Endometrial microvascular endothelial cells (primary cell): ENCODE measurements around the gene CADM2. TPM values are rescaled to one million over a fixed set of nuclear protein-coding genes. Genes with fewer than 3 reads are reported as not detected.

Source experiments
- in situ Hi-C: cut with HindIII; loops from 2 replicates; pipeline ENCODE4 v1.10.0; 2017; ENCODE audit warnings: low sequenced_read_pairs, low pct_unique_long_range_greater_than_20kb; ENCODE audit errors: inconsistent ontology term
- total RNA-seq: library from RNA; depleted of rRNA; stranded (reverse); fragments of >200 nt; gene quantifications from one replicate; pipeline ENCODE4 v1.2.3, GENCODE V29; 2015; ENCODE audit errors: inconsistent ontology term

CADM2 gene
- total RNA-seq, 1 donor from 2014 or later, result not detected

DNA sequence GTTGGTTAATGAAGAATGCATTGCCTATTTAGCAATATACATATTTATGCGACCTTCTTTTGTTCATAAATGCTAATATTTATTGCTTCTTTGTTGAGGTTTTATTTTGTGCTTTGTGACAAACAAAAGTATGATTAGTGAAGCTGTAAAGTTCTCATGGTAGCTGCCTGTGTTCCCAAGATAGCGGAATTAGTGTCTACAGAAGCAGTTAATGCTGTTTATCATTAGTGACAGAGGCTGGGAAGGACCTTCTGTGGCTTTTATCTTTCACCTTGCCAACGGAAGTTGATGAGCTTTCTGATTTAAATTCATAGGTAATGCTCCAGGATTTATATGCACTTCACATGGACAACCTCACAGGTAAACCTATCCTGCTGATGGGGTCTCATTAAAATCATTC lies 418.3 kb downstream of the CADM2 start:
- in situ Hi-C loops, result no loop called here

- in situ Hi-C loops, result no loop called here
Observed at GRCh38 chr3:85384372-85384771, 425.6 kb downstream of the CADM2 start.

DNA sequence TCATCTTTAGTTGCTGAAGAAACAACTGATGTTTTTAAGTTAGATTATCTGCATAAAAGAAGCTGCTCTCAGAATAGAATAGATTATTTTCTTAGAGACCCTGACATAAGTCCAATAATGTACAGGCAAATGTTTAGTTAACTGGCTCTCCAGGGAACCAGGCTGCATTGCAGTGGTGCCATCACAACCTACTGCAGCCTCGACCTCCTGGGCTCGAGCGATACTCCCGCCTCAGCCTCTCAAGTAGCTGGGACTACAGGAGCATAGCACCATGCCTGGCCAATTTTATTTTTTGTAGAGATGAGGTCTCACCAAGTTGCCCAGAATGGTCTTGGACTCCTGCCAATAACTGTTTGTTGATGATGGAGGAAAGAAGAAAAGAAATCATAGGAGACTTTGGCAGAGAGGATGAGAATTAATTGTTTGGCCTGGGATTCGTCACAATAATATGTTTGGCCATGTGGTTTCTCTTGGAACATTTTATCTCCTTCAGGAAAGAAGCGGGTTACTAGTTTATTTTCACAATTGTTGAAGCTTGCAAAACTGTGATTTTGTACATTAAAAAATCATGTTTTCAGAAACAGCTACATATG lies 429.2 kb downstream of the CADM2 start:
- in situ Hi-C loops, result no loop called here

DNA sequence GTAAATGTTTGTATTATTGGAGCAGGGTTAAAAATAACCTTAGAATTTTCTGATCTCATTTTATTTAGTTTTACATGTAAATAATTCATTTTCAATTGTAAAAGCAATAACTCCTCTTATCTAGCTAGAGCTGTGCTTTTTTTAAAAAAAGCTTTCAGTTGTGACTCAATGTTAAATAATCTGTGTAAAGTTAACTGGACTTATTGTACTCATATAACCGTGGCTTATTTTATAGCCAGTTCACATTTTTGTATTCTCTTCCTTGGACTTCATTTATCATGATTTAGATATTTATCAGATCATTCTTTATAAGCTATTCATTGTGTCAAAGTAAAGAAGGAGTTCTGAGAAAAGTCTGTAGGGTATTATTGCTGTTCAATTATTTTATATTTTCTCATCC lies 435.6 kb downstream of the CADM2 start:
- in situ Hi-C loops, result no loop called here

- in situ Hi-C loops, result no loop called here
Observed at GRCh38 chr3:85397434-85397833, 438.6 kb downstream of the CADM2 start.

GRCh38 chr3:85426121-85426520 lies 467.3 kb downstream of the CADM2 start:
- in situ Hi-C loops, result no loop called here

GRCh38 chr3:85427467-85427866 lies 468.7 kb downstream of the CADM2 start:
- in situ Hi-C loops, result no loop called here

GRCh38 chr3:85432081-85432480 lies 473.3 kb downstream of the CADM2 start:
- in situ Hi-C loops, result no loop called here

GRCh38 chr3:85433319-85433718 lies 474.5 kb downstream of the CADM2 start:
- in situ Hi-C loops, result no loop called here

DNA sequence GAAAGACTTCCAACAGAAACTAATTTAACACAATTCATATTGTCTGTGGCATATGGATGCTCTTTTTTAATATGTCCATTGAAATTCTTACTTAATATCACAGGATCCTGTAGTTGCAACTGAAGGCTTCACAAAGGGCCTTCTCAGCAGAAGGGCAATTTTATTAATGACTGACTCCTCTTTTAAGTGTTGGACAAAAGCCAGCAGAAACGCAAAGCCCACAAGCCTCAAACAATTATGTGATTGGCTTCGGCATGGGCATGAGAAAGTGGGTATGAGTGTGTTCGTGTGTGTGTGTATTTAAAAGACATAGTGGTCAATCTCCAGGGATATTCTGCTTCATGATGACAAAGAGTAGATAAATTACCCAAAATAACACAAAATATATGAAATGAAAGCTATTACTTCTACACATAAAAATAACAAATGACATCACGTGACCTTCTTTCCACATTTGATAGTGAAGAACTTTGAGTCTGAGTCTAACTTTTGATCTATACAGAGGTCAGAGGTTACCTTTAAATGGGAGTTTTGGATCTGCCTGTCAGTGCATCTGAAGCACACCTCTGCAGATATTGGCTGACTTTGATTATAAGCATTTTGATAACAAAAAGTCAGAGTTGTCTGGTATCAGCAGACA lies 496.9 kb downstream of the CADM2 start:
- in situ Hi-C loops, result no loop called here

- in situ Hi-C loops, result no loop called here
Observed at GRCh38 chr3:85474241-85474640, 515.5 kb downstream of the CADM2 start.

DNA sequence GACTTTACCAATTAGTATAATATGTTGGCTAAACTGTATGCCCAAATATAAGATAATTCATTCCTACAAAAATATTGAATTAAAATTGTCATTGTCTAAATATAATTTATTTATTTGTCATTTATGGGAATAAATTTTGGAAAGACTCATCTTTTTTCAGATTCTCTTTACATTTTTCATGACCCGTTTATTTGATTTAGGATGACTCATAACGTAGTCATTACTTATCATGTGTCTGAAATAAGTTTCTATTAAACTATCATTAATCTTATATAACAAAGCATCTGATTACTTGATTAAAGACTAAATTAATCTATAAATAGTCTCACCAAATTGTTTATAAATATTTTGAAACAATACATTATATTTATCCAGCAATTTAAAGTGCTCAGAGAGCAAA lies 516.6 kb downstream of the CADM2 start:
- in situ Hi-C loops, result no loop called here

- in situ Hi-C loops, result no loop called here
Observed at GRCh38 chr3:85476891-85477495, 518.2 kb downstream of the CADM2 start.

DNA sequence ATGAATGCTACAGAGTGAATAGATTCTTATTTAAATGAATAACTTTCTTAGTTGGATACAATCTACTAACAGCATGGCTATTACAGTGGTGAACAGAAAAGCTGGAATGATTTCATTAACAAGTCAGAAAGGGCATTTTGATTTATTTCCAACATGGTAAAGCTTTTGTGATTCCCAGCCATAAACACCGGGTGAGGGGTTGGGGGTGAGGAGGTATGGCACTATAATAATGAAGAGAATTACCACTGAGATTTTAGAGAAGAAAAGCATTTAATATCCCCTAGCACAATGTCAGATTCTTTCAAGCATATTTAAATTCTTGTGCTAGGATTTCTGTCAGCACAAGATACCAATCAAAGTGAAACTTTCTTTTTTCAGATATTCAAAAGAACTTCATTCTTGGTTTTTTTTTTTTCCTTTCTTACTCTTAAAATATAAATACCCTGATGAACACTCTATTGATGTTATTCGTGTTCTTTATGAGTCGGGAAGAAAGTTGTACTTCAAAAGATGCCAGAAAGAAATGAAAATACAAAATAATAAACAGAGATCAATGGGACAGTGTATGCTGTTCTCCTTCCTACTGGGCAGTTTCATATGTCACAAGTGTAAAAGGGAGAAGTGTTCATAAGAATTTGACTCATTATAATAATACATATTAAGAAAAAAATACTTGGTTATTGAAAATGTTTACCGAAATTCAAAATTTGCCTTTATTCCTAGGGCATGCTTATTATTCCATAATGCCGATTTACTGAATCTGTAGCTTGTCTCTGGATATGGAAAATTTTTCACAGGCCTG lies 522.8 kb downstream of the CADM2 start:
- in situ Hi-C loops, result no loop called here

DNA sequence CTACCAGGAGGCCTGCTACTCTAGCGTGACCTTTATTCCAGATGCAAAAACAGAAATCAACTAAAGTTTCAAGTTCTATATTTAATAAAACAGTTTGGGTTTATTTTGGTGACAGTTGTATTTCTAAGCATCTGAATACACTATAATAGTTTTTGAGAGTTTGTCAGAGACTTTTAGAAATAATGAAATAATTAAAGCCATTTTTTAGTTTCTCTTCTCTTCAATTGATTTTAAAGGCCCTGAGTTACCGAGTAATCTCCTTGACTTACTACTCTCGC lies 523.4 kb downstream of the CADM2 start:
- in situ Hi-C loops, result no loop called here

GRCh38 chr3:85483986-85484385 lies 525.2 kb downstream of the CADM2 start:
- in situ Hi-C loops, result no loop called here

DNA sequence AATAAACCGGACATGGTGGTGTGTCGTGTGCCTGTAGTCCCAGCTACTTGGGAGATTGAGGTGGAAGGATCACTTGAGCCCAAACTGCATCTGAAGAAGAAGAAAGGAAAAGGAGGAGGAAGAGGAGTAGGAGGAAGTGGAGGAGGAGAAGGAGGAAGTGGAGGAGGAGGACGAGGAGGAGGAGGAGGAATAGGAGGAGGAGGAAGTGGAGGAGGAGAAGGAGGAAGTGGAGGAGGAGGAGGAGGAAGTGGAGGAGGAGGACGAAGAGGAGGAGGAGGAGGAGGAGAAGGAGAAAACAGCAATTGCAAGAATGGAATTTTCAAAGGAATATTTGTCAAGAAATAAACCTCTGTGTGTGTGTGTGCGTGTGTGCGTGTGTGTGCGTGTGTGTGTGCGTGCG lies 528.6 kb downstream of the CADM2 start:
- in situ Hi-C loops, result no loop called here

DNA sequence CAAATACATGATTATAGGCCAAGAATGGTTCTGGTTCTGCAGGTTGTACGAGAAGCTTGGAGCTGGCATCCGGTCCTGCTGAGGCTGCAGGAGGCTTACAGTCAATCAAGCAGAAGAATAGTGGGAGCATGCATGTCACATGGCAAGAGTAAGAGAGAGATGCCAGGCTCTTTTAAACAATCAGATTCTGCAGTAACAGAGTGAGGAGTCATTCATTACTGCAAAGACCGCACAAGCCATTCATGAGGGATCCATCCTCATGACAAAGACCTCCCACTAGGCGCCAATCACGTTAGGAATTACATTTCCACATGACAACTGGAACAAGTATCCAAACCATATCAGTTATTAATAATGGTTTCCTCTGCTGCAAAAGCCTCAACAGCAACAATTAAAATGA lies 536.8 kb downstream of the CADM2 start:
- in situ Hi-C loops, result no loop called here

DNA sequence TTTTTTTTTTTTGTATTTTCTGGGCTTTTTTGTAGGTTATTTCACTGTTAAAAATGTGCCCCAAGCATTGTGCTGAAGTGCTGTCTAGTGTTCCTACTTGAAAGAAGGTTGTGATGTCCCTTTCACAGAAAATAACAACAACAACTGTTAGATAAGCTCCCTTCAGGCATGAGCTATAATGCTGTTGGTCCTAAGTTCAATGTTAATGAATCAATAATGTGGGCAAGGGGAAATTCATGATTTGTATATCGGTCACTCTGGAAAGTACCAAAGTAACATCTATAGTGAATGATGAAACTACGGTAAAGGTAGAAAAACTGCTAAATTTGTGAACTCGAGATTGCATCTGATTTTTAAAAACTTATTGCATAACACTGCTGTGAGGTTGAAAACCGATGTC lies 539.4 kb downstream of the CADM2 start:
- in situ Hi-C loops, result no loop called here
